NCI-H2227 (cell line): ENCODE data around the gene ZNF311.
"Not testable (repeated sequence)": the region's sequence is repeated elsewhere in the genome, so short reads cannot be mapped to it uniquely, and the experiment has no call there.

Experiments
- DNase-seq: peaks from one replicate; lab custom pipeline; 2025; ENCODE audit not compliant: unreplicated experiment; lab: John Stamatoyannopoulos, UW

Gene ZNF311

DNA sequence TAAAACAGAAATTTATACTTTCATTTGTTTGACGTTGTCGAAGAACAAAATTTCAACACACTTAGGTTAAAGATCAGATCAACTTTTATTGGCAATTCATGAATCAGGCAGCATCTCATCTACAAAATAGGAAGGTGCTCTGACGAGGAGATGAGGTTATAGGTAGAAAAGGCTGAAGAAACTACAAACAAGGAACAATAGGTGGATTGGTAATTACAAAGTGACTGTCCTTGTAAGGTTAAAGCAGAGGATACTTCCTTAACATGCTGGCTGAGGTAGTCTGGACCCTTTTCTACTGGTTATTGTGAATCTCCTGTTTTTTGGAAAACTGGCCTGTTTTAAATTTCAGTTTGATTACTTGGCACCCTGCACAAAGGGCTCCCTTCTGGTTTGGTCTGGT lies 48.8 kb downstream of the ZNF311 start:
- DNase-seq: no peak

DNA sequence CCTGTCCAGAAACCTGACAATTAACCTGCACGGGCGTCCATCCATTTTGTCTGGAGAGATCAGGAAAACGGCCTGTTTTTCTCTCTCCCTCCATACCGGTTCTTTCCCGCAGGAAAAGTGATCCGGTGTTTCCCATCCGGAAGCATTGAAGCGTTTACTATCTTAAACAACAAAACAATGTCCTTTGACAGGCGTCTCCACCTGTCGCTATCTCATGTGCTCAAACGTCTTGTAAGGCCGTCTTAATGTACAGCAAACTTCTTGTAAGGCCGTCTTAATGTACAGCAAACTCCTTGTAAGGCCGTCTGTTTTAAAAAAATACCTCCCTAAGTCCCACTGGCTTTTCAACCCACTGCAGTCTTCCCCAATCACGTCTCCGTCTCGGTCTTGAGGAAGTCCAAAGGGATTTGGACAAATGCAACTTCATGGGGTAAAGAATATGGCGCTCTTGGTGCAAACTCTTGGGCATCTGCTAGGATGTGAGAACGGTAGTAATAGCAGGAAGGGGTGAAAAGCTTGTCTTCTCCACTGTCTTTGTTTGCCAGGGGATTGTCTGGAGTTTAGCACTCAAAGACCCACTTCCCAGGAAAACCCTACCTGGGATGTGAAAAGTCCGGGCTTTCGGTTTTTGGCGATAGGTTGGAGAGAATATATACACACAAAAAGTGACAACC lies 51.4 kb downstream of the ZNF311 start:
- peak; percentile 42 for DNase-seq

DNA sequence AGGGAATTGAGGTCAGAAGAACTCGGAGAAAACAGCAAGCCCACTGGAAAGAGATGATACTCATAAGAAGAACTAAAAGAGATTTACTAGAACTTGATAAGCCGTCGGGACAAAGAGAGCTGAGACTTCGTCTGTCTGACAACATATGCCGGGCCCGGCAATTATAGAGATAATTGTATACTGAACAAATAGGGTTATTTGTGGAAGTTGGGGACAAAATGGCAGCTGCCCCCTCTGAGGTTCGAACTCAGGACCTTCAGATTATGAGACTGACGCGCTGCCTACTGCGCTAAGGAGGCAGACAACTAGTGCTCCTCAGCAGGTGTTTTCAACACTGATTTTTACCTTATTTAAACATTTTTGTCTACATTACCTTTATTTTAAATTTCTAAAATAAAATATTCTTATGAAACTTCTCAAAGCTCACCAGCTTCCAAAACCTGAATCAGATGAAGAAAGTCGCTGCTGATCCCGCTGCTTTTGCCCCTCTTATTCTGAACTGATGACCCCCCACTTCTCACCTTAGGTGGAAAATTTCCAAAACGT lies 52.0 kb downstream of the ZNF311 start:
- peak; percentile 72 for DNase-seq

DNA sequence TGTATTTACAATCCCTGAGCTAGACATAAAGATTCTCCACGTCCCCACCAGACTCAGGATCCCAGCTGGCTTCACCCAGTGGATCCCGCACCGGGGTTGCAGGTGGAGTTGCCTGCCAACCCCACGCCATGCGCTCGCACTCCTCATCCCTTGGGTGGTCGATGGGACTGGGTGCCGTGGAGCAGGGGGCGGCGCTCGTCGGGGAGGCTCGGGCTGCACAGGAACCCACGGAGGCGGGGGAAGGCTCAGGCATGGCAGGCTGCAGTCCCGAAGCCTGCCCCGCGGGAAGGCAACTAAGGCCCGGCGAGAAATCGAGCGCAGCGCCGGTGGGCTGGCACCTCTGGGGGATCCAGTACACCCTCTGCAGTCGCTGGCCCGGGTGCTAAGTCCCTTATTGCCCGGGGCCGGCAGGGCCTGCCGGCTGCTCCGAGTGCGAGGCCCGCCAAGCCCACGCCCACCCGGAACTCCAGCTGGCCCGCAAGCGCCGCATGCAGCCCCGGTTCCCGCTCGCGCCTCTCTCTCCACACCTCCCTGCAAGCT lies 55.4 kb downstream of the ZNF311 start:
- not testable (repeated sequence) for DNase-seq

DNA sequence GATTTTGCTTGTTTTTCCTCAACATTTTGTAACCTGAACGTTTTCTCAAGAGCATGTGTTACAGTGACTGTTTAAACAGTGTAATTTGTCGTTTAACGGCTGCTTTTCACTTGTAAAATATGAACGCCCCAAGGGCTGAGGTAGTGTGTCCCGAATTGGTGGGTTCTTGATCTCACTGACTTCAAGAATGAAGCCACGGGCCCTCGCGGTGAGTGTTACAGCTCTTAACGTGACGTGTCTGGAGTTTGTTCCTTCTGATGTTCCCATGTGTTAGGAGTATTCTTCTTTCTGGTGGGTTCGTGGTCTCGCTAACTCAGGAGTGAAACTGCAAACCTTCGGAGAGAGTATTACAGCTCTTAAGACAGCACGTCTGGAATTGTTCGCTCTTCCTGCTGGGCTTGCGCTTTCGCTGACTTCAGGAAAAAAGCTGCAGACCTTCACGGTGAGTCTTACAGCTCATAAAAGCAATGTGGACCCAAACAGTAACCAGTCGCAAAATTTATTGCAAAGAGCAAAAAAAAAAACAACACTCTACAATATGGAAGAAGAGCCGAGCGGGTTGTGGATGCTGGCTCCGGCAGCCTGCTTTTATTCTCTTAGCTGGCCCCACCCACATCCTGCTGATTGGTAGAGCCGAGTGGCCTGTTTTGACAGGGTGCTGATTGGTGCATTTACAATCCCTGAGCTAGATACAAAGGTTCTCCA lies 56.2 kb downstream of the ZNF311 start:
- no peak for DNase-seq

- no peak for DNase-seq
These were observed 57.3 kb downstream of the ZNF311 start for GRCh38 chr6:28947831-28948270.

GRCh38 chr6:28947067-28947765 lies 57.9 kb downstream of the ZNF311 start:
- DNase-seq: no peak

DNA sequence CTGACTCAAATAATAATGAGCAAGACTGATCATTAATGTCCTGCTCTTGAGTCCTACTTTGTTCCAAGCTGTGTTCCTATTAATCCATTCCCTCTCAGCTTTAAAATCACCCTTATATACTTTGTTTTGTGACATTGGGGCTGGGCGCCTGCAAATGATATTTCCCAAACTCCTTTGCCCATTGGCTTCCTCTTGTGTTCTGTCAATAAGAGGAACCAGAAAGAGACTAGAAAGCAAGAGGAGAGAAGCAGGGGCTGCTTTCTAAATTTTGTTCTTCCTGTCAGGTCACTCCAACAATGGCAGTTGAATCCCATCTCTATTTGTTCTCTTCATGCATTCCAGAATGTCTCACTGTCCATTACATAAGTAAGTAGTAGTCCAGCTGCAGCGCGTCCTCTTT lies 59.8 kb downstream of the ZNF311 start:
- no peak for DNase-seq
